PC-3 (cell line): ENCODE measurements around the gene USP53.

ENCODE experiments used
- EZH2phosphoT487 ChIP-seq: fragments of 300-600 bp; sonication (generic); IDR thresholded peaks from 2 replicates; pipeline ENCODE4 v1.6.1; 2018; ENCODE audit warnings: mild to moderate bottlenecking, antibody characterized with exemption, low read length, borderline replicate concordance
- TF ChIP-seq, protein P1 (sequence below): fragments of 300-600 bp; sonication (generic); conservative IDR thresholded peaks from 2 replicates; pipeline ENCODE4 v1.5.1; 2017; ENCODE audit warnings: antibody characterized with exemption, low read depth, mild to moderate bottlenecking, low read length

DNA sequence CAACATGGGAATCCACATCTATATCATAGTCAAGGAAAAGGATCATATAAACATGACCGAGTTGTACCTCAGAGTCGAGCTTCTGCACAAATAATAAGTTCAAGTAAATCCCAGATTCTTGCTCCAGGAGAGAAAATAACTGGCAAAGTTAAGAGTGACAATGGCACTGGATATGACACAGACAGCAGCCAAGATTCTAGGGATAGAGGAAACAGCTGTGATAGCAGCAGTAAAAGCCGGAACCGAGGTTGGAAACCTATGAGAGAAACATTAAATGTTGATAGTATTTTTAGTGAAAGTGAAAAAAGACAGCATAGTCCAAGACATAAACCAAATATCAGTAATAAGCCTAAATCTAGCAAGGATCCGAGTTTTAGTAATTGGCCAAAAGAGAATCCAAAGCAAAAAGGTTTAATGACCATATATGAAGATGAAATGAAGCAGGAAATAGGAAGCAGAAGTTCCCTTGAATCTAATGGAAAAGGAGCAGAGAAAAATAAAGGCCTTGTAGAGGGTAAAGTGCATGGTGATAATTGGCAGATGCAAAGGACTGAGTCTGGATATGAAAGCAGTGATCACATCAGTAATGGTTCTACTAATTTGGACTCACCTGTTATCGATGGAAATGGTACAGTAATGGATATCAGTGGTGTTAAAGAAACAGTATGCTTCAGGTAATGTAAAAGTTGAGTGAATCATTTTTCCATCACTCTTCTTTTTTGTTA lies 59.0 kb downstream of the USP53 start:
- TF ChIP-seq, protein P1, sequence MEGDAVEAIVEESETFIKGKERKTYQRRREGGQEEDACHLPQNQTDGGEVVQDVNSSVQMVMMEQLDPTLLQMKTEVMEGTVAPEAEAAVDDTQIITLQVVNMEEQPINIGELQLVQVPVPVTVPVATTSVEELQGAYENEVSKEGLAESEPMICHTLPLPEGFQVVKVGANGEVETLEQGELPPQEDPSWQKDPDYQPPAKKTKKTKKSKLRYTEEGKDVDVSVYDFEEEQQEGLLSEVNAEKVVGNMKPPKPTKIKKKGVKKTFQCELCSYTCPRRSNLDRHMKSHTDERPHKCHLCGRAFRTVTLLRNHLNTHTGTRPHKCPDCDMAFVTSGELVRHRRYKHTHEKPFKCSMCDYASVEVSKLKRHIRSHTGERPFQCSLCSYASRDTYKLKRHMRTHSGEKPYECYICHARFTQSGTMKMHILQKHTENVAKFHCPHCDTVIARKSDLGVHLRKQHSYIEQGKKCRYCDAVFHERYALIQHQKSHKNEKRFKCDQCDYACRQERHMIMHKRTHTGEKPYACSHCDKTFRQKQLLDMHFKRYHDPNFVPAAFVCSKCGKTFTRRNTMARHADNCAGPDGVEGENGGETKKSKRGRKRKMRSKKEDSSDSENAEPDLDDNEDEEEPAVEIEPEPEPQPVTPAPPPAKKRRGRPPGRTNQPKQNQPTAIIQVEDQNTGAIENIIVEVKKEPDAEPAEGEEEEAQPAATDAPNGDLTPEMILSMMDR = no peak
- no peak for TF ChIP-seq EZH2phosphoT487
